OCI-LY1 (cell line): ENCODE measurements around the gene SERTAD2.

ENCODE experiments used
- EZH2 ChIP-seq: fragments of 200-600 bp; sonication (generic), shearing (Covaris generic); IDR thresholded peaks from 2 replicates; pipeline ENCODE4 v1.8.0; 2017; ENCODE audit warnings: borderline replicate concordance, mixed run types, mild to moderate bottlenecking, antibody characterized with exemption, low read length, moderate library complexity, mixed read lengths
- TF ChIP-seq, protein P1 (sequence below): fragments of 200-600 bp; sonication (generic), shearing (Covaris generic); IDR thresholded peaks from 2 replicates; pipeline ENCODE4 v1.5.1; 2017; ENCODE audit warnings: mild to moderate bottlenecking, antibody characterized with exemption, low read length, moderate library complexity, mixed read lengths

DNA sequence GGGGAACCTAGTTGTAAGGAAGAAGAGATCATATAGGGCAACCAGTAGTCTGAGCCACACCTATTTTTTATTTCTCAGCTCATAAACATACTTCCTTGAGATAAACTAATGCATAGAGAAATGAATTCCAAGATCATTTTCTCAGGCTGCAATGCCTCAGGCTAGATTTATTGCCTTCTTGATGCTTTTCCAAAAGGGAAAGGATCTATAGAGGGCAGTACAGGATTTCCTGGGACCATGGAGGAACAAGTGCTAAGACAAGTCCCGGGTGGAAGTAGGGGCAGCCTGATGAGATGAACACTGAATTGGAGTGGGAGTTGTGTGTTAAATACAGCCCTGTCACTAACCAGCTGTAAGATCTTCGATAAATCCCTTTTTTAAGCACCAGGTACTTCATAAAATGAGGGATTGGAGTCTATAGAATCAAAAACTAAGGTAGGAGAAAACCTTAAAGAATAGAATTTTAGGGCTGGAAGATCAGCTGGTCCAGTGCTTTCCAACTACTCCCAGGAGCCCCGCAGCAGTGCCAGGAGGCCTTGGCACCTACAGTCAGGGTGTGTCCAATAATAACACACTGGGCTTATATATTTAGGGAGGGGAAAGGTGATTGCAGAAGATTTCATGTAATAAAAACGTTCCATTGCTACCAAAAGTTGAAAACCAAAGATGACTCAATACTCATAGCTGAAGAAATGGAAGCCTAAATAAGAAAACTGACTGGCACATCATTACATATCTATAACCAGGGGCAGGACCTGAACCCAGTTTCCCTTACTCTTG is 58.1 kb downstream of the SERTAD2 start:
- TF ChIP-seq, protein P1, sequence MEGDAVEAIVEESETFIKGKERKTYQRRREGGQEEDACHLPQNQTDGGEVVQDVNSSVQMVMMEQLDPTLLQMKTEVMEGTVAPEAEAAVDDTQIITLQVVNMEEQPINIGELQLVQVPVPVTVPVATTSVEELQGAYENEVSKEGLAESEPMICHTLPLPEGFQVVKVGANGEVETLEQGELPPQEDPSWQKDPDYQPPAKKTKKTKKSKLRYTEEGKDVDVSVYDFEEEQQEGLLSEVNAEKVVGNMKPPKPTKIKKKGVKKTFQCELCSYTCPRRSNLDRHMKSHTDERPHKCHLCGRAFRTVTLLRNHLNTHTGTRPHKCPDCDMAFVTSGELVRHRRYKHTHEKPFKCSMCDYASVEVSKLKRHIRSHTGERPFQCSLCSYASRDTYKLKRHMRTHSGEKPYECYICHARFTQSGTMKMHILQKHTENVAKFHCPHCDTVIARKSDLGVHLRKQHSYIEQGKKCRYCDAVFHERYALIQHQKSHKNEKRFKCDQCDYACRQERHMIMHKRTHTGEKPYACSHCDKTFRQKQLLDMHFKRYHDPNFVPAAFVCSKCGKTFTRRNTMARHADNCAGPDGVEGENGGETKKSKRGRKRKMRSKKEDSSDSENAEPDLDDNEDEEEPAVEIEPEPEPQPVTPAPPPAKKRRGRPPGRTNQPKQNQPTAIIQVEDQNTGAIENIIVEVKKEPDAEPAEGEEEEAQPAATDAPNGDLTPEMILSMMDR: no peak
- no peak for TF ChIP-seq EZH2
